Tibial nerve (tissue), 4 donors: ENCODE measurements around the gene NFATC3. TPM values are rescaled to one million over a fixed set of nuclear protein-coding genes. Genes with fewer than 3 reads are reported as not detected.

Experiments
- DNase-seq, 2 donors: peaks; one replicate each; pipeline ENCODE4 v3.0.0-alpha.2; 2019; ENCODE audit warnings: low spot score in 2 of 2
- H3K27ac ChIP-seq, 4 donors: fragments of 200-600 bp; sonication (generic) in 3 of 4; one replicate each; pipeline ENCODE4 v1.5.1; 2017 to 2019; ENCODE audit warnings: mild to moderate bottlenecking in 1 of 4
- H3K27me3 ChIP-seq, 2 donors: fragments of 200-600 bp; sonication (generic) in 1 of 2; one replicate each; pipeline versions ENCODE4 v1.5.1 to v1.6.0; 2017 to 2019
- H3K36me3 ChIP-seq, 3 donors: fragments of 200-600 bp; sonication (generic); one replicate each; pipeline ENCODE4 v1.5.1; 2018 to 2019
- H3K4me1 ChIP-seq, 4 donors: fragments of 200-600 bp; sonication (generic) in 3 of 4; one replicate each; pipeline ENCODE4 v1.5.1; 2017 to 2019
- H3K4me3 ChIP-seq, 4 donors: fragments of 200-600 bp; sonication (generic) in 3 of 4; one replicate each; pipeline ENCODE4 v1.5.1; 2017 to 2019; ENCODE audit warnings: mild to moderate bottlenecking in 1 of 4, moderate library complexity in 1 of 4
- H3K9me3 ChIP-seq, 4 donors: fragments of 200-600 bp; sonication (generic) in 3 of 4; one replicate each; pipeline ENCODE4 v1.5.1; 2017 to 2019
- CTCF ChIP-seq, 5 experiments: fragments of 200-600 bp in 3 of 5; fragments of 450-650 bp in 2 of 5; sonication (generic) in 3 of 5; IDR thresholded peaks; one replicate each; pipeline ENCODE4 v1.5.1; 2016 to 2019; ENCODE audit warnings: antibody characterized with exemption in 5 of 5, mild to moderate bottlenecking in 3 of 5, moderate library complexity in 2 of 5
- EP300 ChIP-seq, 2 donors: sonication (generic); formaldehyde crosslinking; IDR thresholded peaks; one replicate each; pipeline ENCODE4 v1.6.1; 2017; ENCODE audit warnings: antibody characterized with exemption in 2 of 2, mild to moderate bottlenecking in 1 of 2
- POLR2A ChIP-seq, 2 donors: fragments of 450-650 bp; IDR thresholded peaks; one replicate each; pipeline ENCODE4 v1.6.1; 2017; ENCODE audit warnings: antibody characterized with exemption in 2 of 2, mild to moderate bottlenecking in 2 of 2, moderate library complexity in 2 of 2
- WGBS, 2 donors: methylation state at CpG; one replicate each; pipeline ENCODE4 v1.1.5; 2018; 5-methylcytosine and 5-hydroxymethylcytosine counted together
- total RNA-seq, 4 donors: library from RNA; depleted of rRNA; stranded (reverse); fragments of >200 nt; gene quantifications; one replicate each; pipeline ENCODE4 v1.1.0, GENCODE V29; 2016

The NFATC3 gene
- total RNA-seq, 4 donors from 2014 or later, result 81.4 to 105 (median 97.1) TPM

GRCh38 chr16:68144008-68144407 is 58.8 kb downstream of the NFATC3 start:
- DNase-seq, result no peak
- Histone ChIP-seq H3K4me1 (peaks cover 0 to 21% (median 0%) of the 10 kb centered on the region in 4 donors), H3K4me3 (no peak overlapping the region), H3K27ac (no peak overlapping the region), H3K9me3 (no peaks in the 10 kb centered on the region), H3K27me3 (no peaks in the 10 kb centered on the region), H3K36me3 (peaks cover 0 to 13% (median 0%) of the 10 kb centered on the region in 3 donors)
- no peak for TF ChIP-seq CTCF (IDR thresholded peaks at IDR 0.05)
- TF ChIP-seq POLR2A (IDR thresholded peaks at IDR 0.05), result no peak
- no peak for TF ChIP-seq EP300 (IDR thresholded peaks at IDR 0.05)
- 70 to 80% methylated on average over 1 of the region's 1 CpG for WGBS, 2 donors

DNA sequence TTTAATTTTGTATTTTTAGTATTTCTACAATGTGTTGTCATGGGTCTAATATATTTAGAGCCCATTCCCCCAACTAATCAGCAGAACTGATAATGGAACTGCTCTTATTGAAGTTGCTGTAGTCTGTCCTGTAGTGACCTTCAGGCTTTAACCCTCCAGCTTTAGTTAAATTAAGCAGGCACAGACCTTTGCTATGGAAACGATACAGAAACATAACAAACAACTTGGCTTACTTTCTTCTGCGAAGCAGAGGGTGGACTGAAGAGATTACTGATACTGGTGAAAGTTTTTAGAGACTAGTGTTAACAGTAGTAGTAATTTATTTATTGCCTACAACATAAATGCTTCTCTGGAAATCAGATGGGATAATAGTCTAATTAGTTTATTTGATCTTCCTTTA is 61.4 kb downstream of the NFATC3 start:
- Histone ChIP-seq H3K4me1 (peaks cover 0 to 21% (median 0%) of the 10 kb centered on the region in 4 donors), H3K36me3 (peaks cover 0 to 13% (median 0%) of the 10 kb centered on the region in 3 donors), H3K27ac (no peak overlapping the region), H3K27me3 (no peaks in the 10 kb centered on the region), H3K4me3 (no peak overlapping the region), H3K9me3 (no peaks in the 10 kb centered on the region)
- DNase-seq, result no peak
- TF ChIP-seq POLR2A (IDR thresholded peaks at IDR 0.05) (no peak), CTCF (IDR thresholded peaks at IDR 0.05) (no peak), EP300 (IDR thresholded peaks at IDR 0.05) (no peak)
- WGBS, 2 donors, result 26 to 30% methylated on average over 2 of the region's 2 CpGs

- DNase-seq, result no peak
- H3K27ac ChIP-seq, result no peak overlapping the region
- no peaks in the 10 kb centered on the region for H3K9me3 ChIP-seq
- no peak for TF ChIP-seq POLR2A (IDR thresholded peaks at IDR 0.05)
- TF ChIP-seq CTCF (IDR thresholded peaks at IDR 0.05), result no peak
- no peak for TF ChIP-seq EP300 (IDR thresholded peaks at IDR 0.05)
- H3K4me1 ChIP-seq, result peaks cover 0 to 21% (median 0%) of the 10 kb centered on the region in 4 donors
- peaks cover 0 to 13% (median 0%) of the 10 kb centered on the region in 3 donors for H3K36me3 ChIP-seq
- no peaks in the 10 kb centered on the region for H3K27me3 ChIP-seq
- H3K4me3 ChIP-seq, result no peak overlapping the region
- WGBS, 2 donors, result 97 to 100% methylated on average over 1 of the region's 1 CpG
Measured at GRCh38 chr16:68147444-68147843, 62.3 kb downstream of the NFATC3 start.

DNA sequence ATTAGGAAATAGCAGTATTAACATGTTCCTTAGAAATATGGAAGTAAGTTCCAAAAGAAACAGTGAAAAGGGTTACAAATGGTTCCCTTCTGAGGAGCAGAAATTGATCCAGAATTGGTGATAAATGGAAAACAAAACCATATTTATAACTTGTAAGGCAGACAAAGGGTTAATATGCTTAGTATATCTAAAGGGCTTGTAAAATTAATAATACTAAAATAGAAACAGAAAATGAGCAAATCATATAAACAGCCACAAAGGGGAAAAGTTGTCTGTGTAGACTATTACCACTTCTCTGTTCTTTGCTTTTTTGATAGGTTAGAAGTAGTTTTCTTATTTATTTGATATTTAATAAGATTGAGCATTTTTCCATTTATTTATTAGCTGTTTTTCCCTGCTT is 64.4 kb downstream of the NFATC3 start:
- peaks cover 0 to 10% (median 0%) of the 10 kb centered on the region in 3 donors for H3K36me3 ChIP-seq
- no peaks in the 10 kb centered on the region for H3K9me3 ChIP-seq
- peaks cover 0 to 21% (median 0%) of the 10 kb centered on the region in 4 donors for H3K4me1 ChIP-seq
- H3K27me3 ChIP-seq, result no peaks in the 10 kb centered on the region
- TF ChIP-seq CTCF (IDR thresholded peaks at IDR 0.05), result no peak
- TF ChIP-seq POLR2A (IDR thresholded peaks at IDR 0.05), result no peak
- TF ChIP-seq EP300 (IDR thresholded peaks at IDR 0.05), result no peak
- no peak overlapping the region for H3K27ac ChIP-seq
- H3K4me3 ChIP-seq, result no peak overlapping the region
- no peak for DNase-seq

DNA sequence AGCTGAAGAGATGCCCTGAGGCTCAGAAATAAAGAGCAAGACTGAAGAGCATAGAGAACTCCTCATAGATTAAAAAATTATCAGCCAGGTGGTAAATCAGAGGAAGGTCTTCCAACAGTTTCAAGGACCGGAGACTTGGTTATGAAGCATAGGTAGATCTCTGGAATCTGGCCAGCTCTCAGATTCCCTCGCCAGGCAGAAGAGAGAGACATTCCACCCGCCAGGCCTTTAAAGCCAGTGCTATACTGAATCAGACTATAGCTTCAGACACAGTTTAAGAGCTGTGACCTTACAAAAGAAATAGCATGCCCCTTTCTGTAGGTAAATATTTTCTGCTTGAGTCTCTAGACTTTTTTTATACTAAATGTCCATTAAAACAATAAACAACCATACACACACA is 70.3 kb downstream of the NFATC3 start:
- TF ChIP-seq POLR2A (IDR thresholded peaks at IDR 0.05) (no peak), EP300 (IDR thresholded peaks at IDR 0.05) (no peak), CTCF (IDR thresholded peaks at IDR 0.05) (no peak)
- no peak for DNase-seq
- WGBS, 2 donors, result 88 to 89% methylated on average over 3 of the region's 3 CpGs

More for the DNA sequence above, 70.3 kb downstream of the NFATC3 start:
- no peaks in the 10 kb centered on the region for H3K4me1 ChIP-seq
- no peak overlapping the region for H3K4me3 ChIP-seq
- H3K27ac ChIP-seq, result no peak overlapping the region
- H3K9me3 ChIP-seq, result no peaks in the 10 kb centered on the region
- H3K36me3 ChIP-seq, result peaks cover 0 to 24% (median 7%) of the 10 kb centered on the region in 3 donors
- no peaks in the 10 kb centered on the region for H3K27me3 ChIP-seq
